Stimulated activated CD4-positive, alpha-beta T cell treated with anti-CD3 and anti-CD28 coated beads, Interleukin-2, amount 100 ng/mL, for 24 hours (primary cell): ENCODE measurements around the gene CPHXL2.

Experiments used
- DNase-seq, 2 donors: peaks; one replicate each; pipeline ENCODE4 v3.0.0-alpha.2; 2020

Gene CPHXL2

DNA sequence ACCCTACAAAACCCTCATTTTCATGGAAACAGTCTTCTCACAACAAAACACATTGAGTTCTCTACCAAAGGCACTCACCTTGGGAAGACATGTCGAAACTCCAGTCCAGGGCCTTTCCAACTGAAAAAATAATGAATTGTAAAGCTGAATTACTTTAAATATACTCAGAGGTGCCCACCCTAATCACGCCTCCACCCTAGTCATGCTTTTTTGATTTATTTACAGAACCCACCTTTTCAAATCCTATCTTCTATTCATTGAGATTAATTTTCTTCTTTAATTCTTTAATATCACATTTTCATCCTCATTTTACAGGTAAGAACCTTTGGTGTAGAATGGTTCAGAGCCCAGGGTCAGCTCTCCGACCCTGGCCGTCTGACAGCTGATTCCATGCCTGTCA is at the start of gene CPHXL2:
TSS of gene CPHXL2 (minus strand) at position 101 of the 400 bp plus-strand sequence. CDS start at position 91, 10 bp downstream.
- no peak for DNase-seq

- DNase-seq: no peak
Observed at GRCh38 chr16:75726390-75726789, 49.6 kb upstream of the CPHXL2 start, which contains the start of gene CPHXL. Gene CPHXL, minus strand, starts transcription at chr16:75726490. Its CDS starts 48 bp downstream, at chr16:75726442.

DNA sequence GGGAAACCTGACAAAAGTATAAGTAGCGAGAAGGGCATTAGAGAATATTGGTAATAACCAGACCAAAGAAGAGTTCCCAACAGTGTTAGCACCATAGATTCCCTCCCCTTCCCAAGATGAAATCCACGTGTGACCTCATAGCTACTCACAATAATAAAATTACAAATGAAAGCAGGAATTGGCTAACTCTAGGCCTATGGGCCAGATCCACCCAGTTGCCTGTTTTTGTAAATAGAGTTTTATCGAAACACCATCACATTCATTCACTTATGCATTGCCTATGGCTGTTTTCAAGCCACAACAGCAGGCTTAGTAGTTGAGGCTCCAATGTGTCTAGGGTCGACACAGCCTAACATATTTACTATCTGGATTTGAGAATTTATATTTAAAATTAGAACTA is 41.6 kb upstream of the CPHXL2 start:
- no peak for DNase-seq

DNA sequence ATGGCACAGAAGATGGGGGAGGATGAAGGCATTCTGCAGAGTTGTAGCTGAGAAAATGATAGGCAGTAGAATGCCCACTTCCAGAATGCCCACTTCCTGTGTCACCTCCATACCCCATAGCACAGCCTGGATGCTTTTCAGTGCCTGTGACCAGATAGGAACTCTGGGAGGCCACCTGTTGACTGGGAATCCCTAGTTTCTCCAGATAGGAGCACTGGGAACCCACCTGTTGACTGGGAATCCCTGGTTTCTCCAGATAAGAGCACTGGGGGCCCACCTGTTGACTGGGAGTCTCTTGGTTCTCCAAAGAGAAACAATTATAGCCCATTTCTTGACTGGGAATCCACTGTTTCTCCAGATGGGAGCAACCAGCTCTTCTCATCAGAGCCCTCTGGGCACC is 37.9 kb upstream of the CPHXL2 start:
- no peak for DNase-seq

DNA sequence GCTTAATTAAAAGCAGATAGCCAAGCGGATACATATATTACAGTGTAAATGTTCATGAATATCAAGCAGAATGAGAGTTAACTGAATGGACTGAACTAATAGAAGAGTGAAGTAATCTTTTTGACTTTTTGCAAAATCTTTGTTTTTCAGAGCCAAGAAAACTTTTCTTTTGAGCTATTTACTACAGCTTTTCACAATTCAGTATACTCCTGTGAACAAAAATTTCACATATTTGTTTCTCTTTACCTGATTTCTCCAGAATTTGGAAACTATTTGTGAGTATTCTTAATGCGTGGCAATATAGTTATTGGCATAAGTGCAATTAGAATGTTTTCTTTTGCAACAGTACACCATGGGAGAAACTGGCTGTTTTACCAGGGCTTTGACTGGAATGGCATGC is 33.5 kb upstream of the CPHXL2 start:
- no peak for DNase-seq

- no peak for DNase-seq
Observed at GRCh38 chr16:75703306-75703705, 26.5 kb upstream of the CPHXL2 start.

DNA sequence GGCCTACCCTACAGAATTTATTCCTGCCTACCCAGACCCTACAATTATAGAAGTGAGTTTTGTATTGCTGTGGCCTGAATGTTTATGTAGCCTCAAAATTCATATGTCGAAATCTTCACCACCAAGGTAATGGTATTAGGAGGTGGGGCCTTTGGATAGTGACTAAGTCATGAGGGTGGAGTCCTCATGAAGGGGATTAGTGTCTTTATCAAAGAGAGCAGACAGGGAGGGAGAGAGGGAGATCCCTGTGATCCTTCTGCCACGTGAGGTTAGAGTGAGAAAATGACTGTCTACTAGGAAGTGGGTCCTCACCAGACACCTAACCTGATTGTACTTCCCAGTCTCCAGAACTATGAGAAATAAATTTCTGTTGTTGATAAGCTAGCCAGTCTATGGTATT is 25.4 kb upstream of the CPHXL2 start:
- no peak for DNase-seq

DNA sequence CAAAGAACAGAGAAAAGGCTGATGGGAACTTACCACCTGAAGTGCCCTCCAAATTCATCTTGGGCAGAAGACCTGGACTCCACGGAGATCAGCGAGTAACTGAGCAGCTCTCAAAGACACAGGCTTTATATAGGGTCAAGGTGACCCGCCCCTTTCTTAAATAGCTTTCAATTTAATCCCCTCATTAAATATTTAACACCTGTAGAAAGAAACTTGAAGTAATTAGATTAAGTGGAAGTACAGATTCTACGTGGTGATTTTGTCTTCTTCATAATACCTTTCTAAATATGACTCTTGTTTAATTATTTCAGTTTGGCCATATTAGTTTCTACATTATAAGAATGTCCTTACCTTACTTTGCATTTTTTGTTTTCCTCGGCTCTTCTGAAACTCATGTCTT is 24.6 kb upstream of the CPHXL2 start, which contains the start of gene DUXB:
TSS of gene DUXB (minus strand) at position 101 of the 400 bp plus-strand sequence. CDS start at position 58, 43 bp downstream.
- DNase-seq: no peak

DNA sequence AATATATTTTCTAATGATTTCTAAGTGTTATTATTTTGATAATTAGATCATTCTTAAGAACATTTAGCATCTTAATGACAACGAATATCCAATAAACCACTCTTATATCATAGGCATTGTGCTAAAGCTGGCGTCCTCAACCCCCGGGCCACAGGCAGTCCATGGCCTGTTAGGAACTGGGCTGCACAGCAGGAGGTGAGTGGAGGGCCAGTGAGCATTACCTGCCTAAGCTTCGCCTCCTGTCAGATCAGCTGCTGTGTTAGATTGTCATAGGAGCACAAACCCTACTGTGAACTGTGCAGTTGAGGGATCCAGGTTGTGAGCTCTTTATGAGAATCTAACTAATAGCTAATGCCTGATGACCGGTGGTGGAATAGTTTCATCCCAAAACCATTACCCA is 20.8 kb upstream of the CPHXL2 start:
- DNase-seq: no peak

DNA sequence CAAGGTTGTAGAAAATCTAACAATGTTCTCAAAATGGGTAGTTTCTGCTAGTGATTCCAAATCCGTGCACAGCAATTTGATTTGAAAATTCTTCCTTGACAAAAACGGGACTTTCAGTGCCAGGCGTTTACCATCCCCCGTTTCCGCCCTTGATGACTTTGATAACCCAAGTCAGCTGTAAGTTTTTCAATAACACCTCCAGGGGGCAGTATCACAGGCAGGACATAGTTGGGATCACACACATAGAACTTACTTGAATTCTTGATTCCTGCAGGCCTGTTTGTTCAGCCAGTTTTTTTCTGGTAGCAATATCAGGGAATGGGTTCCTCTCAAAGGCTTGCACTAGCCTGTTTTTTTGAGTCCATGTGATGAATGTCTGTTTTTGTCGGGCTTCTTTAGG is 18.9 kb upstream of the CPHXL2 start:
- DNase-seq: no peak

DNA sequence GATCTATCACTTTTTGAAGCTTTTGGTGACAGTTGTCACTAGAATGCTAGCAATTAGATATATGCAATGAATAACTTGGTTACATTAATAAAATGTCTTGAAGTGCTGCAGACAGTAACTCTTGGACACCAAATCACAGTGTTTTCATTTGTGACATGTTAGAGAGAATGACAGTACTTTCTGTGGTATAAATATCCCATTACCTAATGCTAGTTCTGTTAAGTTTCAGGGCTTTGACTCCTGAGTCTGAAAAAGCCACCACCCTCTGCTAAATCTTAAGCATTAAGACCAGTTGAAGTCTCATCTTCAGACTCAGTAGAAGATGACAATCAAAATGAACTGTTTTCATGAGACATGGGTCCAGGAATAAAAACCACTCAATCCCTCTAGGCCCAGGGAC is 10.6 kb upstream of the CPHXL2 start:
- DNase-seq: no peak

DNA sequence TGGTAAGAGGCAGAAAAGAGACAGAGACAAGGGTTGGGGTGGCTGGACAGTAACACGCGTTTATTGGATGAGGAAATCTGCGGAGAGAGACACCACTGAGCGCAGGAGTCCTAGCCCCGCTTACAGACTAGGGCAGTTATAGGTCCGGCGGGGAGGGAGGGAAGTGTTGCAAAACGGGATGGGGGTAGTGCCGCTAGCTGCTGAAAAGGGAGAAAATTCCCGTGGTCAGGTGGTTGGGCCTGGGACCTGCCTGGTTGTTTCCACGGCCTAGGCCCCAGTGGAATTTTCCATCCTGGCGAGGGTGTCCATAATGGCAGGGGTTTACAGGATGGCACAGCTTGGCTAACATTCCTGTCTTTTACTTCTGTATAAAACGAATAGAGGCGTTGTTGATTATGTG is 5.5 kb upstream of the CPHXL2 start:
- no peak for DNase-seq

- no peak for DNase-seq
Observed at GRCh38 chr16:75679366-75679765, 2.6 kb upstream of the CPHXL2 start.

DNA sequence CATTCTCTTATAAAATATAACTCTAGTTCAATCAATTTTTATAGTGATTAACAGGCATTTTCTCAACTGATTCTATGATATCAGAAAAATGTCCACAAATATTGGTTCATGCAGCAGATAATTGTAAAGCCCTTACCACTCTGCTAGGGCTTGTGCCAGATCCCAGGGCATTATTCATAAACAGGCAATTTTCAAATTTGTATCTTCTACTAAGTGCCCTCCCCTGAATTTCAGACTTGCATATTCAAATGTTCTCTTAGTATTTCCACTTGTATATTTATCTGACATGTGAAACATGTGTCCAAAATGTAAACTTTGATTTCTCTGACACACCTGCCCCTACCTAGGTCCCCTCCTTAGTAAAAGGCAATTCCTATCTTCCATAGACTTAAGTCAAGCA is 9.3 kb downstream of the CPHXL2 start:
- DNase-seq: no peak

DNA sequence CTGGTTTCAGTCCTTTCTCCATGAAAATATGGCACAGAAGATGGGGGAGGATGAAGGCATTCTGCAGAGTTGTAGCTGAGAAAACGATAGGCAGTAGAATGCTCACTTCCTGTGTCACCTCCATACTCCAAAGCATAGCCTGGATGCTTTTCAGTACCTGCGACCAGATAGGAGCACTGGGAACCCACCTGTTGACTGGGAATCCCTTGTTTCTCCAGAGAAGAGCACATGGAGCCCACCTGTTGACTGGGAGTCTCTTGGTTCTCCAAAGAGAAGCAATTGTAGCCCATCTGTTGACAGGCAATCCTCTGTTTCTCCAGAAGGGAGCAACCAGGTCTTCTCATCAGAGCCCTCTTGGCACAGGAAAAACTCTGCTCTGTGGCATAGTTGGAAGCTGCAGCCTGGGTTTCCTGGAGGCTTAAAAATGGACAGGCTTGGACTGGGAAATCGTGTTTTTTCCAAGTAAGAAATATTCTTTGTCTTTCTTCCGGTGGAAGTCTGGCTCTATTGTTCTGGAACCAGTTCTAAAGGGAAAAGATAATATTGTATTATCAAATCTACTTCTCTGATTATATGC is 16.0 kb downstream of the CPHXL2 start:
- DNase-seq: no peak

GRCh38 chr16:75660321-75660720 is 16.5 kb downstream of the CPHXL2 start:
- no peak for DNase-seq

GRCh38 chr16:75658175-75658574 is 18.6 kb downstream of the CPHXL2 start:
- DNase-seq: no peak

DNA sequence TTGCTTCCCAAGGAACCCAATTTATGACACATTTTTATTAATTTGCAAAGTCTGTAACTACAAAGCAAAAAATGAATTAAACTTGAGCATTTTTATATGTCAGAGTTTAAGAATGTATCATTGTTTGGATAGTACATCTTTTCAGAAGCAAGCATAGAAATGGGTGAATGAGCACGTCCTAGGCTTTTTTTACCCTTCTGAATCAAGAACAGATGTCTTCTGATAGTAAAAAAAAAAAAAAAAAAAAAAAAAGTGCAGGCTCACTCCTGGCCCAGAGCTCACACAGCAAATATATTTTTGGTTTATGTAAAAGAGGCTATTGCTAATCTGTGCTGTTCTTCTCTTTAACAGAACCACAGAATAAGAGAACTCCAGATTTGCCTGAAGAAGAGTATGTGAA is 22.9 kb downstream of the CPHXL2 start:
- no peak for DNase-seq

DNA sequence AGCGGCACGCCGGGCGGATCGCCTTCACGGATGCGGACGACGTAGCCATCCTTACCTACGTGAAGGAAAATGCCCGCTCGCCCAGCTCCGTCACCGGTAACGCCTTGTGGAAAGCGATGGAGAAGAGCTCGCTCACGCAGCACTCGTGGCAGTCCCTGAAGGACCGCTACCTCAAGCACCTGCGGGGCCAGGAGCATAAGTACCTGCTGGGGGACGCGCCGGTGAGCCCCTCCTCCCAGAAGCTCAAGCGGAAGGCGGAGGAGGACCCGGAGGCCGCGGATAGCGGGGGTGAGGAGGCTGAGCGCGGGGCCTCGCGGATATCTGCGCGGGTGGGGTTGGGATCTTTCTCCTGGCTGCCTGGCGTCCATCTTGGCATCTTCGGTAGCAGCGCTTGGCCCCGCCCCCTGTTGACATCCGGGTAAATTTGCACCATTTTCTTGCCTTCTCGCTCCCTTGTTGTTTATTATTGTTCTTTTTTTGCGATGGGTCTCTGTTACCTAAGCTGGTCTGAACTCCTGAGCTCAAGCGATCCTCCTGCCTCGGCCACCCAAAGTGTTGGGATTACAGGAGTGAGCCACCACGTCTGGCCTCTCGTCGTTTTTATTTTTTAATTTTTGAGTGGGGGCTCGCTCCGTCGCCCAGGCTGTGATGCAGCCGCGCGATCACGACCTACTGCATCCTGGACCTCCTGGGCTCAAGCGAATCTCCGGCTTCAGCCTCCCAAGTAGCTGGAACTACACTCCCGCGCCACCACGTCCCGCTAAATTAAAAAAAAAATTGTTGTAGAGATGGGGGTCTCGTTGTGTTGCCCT is 28.3 kb downstream of the CPHXL2 start:
- DNase-seq: peak; percentile 88 to 89

DNA sequence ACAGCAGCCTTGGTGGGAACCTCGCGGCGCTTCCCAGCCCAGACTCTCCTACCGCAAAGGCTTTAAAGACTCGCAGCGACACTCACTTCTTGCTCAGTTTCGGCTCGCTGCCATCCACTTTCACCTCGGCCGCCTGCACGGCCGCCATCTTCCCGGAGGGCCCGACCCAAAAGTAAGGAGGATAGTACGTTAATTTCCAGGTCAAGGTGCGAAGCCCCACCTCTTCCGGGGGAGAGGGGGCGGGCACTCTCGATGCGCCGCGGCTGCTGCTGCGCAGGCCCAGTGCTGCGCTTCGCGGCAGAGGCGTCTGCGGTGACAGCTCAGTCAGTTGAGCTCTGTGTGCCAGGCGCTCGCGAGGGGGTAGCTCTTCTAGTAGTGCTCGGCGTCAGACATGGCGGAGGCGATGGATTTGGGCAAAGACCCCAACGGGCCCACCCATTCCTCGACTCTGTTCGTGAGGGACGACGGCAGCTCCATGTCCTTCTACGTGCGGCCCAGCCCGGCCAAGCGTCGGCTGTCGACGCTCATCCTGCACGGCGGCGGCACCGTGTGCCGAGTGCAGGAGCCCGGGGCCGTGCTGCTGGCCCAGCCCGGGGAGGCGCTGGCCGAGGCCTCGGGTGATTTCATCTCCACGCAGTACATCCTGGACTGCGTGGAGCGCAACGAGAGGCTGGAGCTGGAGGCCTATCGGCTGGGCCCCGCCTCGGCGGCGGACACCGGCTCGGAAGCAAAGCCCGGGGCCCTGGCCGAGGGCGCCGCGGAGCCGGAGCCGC is 29.1 kb downstream of the CPHXL2 start, which contains the start of the genes KARS1 and TERF2IP:
TSS of gene KARS1 (minus strand) at position 174 of the 773 bp plus-strand sequence. CDS start at position 148, 26 bp downstream.
TSS of gene TERF2IP (plus strand) at position 282 of the 773 bp plus-strand sequence. CDS start at position 392, 110 bp downstream.
- peak; percentile 93 to 95 for DNase-seq

GRCh38 chr16:75647112-75647491 is 29.7 kb downstream of the CPHXL2 start:
- DNase-seq: no peak

- DNase-seq: no peak
Observed at GRCh38 chr16:75644240-75645012, 32.4 kb downstream of the CPHXL2 start.

DNA sequence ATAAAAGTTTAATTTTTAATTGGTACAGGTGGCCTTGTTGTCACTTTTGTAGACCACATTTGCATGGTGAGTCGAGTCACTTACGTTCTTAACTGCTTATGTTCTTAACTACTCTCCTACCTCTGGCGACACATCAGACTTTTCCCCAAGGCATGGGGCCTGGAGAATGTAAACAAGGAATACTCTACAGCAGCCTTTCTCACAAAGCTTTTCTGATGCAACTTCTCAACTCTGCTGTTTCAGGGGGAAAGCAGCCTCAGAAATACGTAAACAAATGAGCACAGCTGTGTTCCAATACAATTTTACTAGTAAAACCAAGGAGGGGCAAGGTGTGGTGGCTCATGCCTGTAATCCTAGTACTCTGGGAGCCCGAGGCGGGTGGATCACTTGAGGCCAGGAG is 36.2 kb downstream of the CPHXL2 start:
- no peak for DNase-seq
